ENCODE data around the gene EPHX1.
"Not testable (repeated sequence)": the region's sequence is repeated elsewhere in the genome, so short reads cannot be mapped to it uniquely, and the experiment has no call there.

The EPHX1 gene

GRCh38 chr1:225836296-225836695 lies 26.4 kb downstream of the EPHX1 start:
- in situ Hi-C loops (cut with HindIII; ENCODE audit: low sequenced_read_pairs) = not testable (repeated sequence)

DNA sequence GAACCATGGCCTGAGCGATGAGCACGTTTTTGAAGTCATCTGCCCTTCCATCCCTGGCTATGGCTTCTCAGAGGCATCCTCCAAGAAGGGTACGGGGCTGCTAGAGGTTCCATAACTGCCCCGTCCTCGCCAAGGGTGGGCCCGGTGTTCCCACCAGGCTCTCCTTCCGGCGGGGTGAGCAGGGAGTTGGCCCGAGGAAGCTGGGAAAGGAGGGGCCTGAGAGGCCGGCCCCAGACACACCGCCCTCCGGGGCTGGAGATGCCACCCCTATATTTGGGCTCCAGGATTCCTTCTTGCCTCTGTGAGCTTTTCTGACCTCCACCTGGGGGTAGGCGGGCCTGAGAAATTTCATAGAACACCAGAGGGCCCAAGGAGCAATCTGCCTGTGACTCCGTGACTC lies 28.9 kb downstream of the EPHX1 start:
- in situ Hi-C loops (cut with HindIII; ENCODE audit: low sequenced_read_pairs) = no loop called here

- in situ Hi-C loops (cut with HindIII; ENCODE audit: low sequenced_read_pairs) = no loop called here
These were observed 30.3 kb downstream of the EPHX1 start for GRCh38 chr1:225840223-225840610.

DNA sequence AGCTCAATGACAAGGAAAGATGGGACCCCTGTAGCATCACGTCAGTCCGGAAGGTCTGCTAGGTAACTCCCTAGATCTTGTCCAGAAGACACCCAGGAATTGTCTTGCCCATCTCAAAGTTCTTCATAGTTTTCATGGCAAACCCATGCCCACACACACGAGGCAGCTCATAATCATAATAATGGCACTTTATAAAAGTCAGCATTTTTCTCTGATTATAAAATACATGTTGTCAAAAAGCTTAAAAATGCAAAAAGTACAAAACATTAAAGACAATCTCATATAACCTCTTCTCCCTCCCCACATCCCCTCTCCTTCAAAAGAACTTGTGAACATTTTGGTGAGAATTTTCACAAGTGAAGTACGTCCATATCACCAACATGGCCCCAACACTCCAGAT lies 30.8 kb downstream of the EPHX1 start:
- in situ Hi-C loops (cut with HindIII; ENCODE audit: low sequenced_read_pairs) = no loop called here

DNA sequence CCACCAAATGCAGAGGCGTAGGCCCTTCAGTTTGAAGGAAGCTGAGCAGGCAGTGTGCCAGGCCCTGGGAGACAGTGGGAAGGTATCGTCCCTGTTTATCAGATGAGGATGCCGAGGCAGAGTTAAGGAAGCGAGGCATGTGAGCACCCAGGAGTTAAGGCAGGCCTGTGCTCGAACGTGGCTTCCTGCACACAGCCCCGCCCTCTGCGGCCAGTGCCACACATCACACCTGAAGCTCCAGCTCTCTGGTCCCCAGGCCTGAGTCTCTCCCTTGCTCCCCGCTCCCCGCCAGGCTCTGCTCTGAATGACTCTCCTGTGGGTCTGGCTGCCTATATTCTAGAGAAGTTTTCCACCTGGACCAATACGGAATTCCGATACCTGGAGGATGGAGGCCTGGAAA lies 32.1 kb downstream of the EPHX1 start:
- in situ Hi-C loops (cut with HindIII; ENCODE audit: low sequenced_read_pairs) = no loop called here

DNA sequence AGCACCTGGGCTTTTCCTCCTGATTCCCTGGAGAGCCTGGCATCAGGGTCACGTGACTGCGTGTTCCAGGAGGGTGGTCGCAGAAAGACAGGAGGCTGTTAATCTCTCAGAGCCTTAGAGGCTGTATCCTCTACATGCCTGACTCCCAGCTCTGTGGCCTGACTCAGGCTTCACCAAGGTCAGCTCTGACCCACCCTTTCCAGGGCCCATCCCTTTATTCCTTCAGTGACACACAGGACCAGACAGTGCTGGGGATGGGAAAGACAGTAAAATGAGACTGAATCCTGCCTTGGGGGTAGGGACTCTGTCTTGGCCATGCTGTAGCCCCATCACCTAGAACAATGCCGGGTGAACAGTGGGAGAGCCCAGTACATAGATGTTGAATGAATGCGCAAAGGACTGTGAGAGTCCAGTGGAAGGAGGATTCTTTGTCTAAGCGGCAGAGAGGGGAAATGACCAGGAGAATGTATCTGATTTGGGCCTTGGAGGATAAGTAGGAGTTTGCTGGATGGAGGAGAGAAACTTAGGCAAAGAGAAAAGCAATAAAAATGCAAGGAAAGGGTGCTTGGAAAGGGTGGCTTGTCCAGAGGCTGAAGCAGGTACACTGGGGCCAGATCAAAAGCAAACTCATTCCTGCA lies 33.0 kb downstream of the EPHX1 start:
- in situ Hi-C loops (cut with HindIII; ENCODE audit: low sequenced_read_pairs) = no loop called here

GRCh38 chr1:225843426-225843795 lies 33.5 kb downstream of the EPHX1 start:
- in situ Hi-C loops (cut with HindIII; ENCODE audit: low sequenced_read_pairs) = no loop called here

- in situ Hi-C loops (cut with HindIII; ENCODE audit: low sequenced_read_pairs) = loop anchor here (5.0 kb wide), 1 partner anchor 78 kb away; the partner anchor contains the start of gene PYCR2
These were observed 34.5 kb downstream of the EPHX1 start for GRCh38 chr1:225844236-225845061.

GRCh38 chr1:225845097-225845496 lies 35.2 kb downstream of the EPHX1 start:
- in situ Hi-C loops (cut with HindIII; ENCODE audit: low sequenced_read_pairs) = loop anchor here (5.0 kb wide), 1 partner anchor 77 kb away; the partner anchor contains the start of gene PYCR2

GRCh38 chr1:225845571-225846259 lies 35.8 kb downstream of the EPHX1 start:
- in situ Hi-C loops (cut with HindIII; ENCODE audit: low sequenced_read_pairs) = loop anchor here (5.0 kb wide), 1 partner anchor 77 kb away; the partner anchor contains the start of gene PYCR2

- in situ Hi-C loops (cut with HindIII; ENCODE audit: low sequenced_read_pairs) = loop anchor here (5.0 kb wide), 1 partner anchor 76 kb away; the partner anchor contains the start of gene PYCR2
These were observed 36.7 kb downstream of the EPHX1 start for GRCh38 chr1:225846331-225847310.

GRCh38 chr1:225847610-225848009 lies 37.7 kb downstream of the EPHX1 start:
- in situ Hi-C loops (cut with HindIII; ENCODE audit: low sequenced_read_pairs) = loop anchor here (5.0 kb wide), 1 partner anchor 75 kb away; the partner anchor contains the start of gene PYCR2

GRCh38 chr1:225848030-225848955 lies 38.4 kb downstream of the EPHX1 start:
- in situ Hi-C loops (cut with HindIII; ENCODE audit: low sequenced_read_pairs) = loop anchor here (5.0 kb wide), 1 partner anchor 74 kb away; the partner anchor contains the start of gene PYCR2

DNA sequence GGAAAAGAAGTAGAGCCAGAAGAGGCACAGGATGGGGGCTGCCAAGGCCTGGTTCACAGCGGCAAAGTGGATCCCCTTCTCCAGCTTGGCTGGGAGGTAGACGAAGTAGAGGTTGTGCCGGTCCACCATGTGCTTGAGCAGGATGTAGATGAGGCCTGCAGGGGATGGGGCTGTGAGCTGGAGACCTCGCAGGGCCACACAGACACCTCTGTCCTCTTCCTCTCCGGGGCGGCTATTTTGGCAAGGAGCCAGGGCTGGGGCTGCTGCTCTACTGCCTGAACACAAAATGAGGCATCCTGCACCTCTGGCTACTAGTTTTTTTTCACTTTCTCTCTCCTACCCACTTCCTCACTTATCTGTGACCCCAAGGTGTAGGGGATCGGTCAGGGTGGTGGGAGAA lies 40.0 kb downstream of the EPHX1 start:
- in situ Hi-C loops (cut with HindIII; ENCODE audit: low sequenced_read_pairs) = loop anchor here (5.0 kb wide), 1 partner anchor 72 kb away; the partner anchor contains the start of gene PYCR2

DNA sequence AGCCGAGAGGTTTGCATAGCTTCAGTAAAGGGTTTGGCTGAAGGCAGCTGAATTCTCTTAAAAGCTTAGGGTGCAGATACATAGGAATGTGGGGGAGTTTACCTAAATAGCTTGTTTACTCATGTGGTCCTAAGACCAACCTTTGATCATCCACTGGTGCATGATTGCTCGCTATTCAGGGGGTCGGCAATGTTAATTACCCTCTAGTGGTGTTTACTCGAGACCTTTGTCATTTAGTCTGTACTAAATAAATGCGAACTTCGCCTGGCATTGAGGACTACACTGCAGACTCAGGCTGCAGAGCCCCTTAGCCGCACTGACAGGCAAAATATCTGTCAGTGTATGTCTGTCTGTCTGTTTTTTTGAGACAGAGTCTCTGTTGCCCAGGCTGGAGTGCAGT lies 40.4 kb downstream of the EPHX1 start:
- in situ Hi-C loops (cut with HindIII; ENCODE audit: low sequenced_read_pairs) = no loop called here

- in situ Hi-C loops (cut with HindIII; ENCODE audit: low sequenced_read_pairs) = no loop called here
These were observed 41.9 kb downstream of the EPHX1 start for GRCh38 chr1:225851805-225852204.

DNA sequence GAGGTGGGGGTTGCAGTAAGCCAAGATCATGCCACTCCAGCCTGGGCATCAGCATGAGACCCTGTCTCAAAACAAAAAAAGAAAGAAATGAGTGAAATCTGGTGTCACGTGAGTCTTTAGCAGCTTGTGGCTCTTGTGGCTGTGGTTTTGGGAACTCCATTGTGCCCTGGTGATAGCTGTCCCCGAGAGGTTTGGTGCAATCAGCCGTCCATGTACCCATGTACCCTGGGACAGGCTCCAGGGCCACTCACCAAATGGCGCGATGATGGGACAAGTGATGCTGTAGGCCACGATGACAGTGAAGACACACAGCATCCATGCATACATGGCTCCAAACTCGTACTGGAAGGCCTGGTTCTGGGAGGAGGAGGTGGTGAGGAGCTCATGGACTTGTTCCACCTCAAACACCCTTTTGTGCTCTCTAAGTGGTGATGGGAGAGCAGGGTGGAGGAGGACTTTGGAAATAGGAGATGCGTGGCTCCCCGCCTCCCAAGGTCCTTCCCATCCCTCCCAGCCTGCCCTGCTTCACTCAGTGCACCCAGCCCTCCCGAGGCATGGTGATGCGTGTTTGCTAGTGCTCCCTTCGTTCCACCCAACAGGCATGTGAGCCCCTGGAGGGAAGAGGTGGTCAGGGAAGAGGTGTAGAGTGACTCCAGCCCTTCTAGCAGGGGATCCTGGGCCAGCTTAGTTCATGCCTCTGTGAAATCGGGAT lies 42.6 kb downstream of the EPHX1 start:
- in situ Hi-C loops (cut with HindIII; ENCODE audit: low sequenced_read_pairs) = no loop called here

DNA sequence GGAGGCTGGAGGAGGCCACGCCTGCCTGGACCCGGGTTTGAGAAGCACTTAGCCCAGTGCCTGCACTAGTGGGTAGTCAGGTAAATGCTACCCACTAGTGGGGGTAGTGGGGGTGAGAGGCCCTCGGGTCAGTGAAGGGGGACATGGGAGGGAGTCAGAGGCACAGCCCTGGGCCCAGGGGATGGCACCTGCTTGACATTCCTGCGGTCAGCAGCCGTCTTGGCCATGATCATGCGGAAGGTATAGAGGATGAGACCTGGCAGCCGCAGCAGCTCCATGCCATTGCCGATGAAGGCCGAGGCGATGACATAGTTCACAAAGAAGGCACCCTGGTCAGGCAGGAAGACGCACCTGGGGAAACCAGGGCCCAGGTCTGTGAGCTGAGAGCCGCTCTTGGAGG lies 43.5 kb downstream of the EPHX1 start:
- in situ Hi-C loops (cut with HindIII; ENCODE audit: low sequenced_read_pairs) = no loop called here

All from endothelial cell of hepatic sinusoid (primary cell).